HG03565 (cell line): ENCODE data around the gene C1QTNF12.

ENCODE experiments used
- ATAC-seq: cut with Tn5 transposase; IDR thresholded peaks from one replicate; pipeline ENCODE4 v1.9.1; 2021; ENCODE audit warnings: mild to moderate bottlenecking, moderate library complexity; ENCODE audit not compliant: unreplicated experiment

The C1QTNF12 gene

DNA sequence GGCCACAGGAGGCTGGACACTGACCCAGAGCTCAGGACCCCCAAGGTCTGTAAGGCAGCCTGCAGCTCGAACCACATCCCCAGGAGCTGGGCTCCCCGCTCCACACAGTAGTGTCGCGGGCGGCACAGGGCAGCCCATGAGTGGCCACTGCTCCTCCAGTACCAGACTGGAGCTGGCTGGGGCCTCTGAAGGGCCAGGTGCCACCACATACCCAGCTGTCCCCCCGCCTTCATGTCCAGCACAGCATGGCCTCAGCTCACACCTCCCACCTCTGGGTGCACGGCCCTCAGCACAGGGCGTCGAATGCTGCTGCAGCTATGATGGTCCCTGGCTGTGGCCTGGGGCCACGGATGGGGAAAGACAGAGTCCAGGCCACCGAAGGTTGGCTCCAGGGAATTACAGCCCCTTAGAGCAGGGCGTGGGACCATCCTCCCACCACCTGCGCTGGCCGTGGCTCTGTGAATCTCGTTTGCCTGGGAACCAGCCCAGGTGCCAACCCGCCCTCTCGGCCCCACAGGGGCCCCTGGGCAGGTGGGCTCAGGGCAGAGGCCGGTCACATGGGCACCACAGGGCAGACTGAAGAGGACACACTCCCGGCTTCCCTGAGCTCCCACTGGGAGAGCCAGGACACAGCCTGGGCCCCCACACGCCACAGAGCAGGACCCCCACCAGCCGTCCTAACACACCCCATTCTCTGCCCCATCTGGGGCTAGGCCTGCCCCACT is 30.5 kb downstream of the C1QTNF12 start:
- ATAC-seq = no peak

DNA sequence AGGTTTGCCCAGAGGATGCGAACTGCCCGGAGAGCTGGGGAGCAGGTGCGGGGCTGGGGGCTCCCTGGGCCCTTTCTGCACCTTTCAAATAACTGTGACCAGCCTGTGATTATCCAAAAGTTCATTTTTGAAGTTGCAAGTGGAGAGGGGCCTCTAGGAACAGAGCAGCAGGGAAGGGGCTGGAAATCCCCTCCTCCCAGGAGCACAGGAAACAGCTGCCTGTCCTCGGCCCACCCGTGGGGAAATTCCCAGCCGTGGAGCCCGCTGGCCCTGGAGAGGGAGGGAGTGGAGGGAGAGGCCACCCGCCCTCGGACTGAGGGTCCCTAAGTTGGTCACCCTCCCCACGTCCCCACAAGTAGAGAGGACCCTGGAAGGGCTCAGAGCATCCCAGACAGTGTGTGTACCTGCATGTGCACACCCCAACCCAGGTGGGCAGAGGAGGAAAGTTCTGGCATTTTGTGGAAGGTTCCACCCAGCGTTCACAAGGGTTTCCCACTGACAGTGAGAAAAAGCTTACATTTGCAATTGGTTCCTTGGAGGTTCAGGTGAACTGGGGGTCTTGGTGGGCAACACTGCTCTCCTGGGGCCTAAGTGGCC is 31.3 kb downstream of the C1QTNF12 start:
- ATAC-seq = no peak

DNA sequence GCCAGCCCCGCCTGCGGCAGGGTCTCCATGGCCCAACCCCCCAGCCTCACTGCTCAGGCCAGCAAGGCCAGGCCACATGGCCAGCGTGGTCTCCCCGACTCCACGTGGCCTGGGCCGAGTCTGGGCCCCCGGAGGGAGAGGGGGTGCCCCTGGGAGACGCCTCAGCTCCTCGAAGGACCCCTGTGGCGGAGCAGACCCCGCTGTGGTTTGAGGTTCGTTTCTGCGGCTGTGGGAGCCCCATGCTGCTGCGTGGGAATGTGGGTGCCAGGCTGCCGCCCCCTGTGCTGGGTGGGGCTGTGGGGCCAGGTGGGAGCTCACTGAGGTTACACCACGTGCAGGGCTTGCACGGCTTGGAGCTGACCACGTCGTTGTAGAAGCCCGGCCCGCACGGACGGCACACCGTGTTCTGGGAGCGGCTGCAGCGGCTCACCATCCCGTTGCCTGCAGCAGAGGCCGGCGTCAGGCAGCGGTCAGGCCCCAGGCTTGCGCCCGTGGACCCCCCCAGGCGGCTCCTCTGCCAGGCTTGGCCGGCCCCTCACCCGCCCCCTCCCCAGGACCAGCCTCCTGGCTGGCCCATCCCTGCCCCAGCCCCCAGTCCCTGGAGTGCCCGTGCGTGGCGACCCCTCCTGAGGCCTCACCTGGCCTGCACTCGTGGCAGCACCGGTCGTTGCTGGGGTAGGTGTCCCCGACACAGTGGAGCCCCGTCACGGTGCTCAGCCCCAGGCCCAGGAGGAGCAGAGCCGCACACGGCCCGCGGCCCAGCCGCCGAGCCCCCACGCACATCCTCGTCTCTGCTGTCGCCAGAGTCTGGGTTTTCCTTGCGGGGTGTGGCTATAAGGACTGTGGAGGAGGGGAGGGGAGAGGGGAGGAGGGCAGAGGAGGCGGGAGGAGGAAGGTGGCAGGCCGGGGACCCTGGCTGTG is 32.9 kb downstream of the C1QTNF12 start, which contains the start of gene TNFRSF4:
TSS of gene TNFRSF4 (minus strand) at position 809 of the 921 bp plus-strand sequence. CDS start at position 783, 26 bp downstream.
- ATAC-seq = no peak

DNA sequence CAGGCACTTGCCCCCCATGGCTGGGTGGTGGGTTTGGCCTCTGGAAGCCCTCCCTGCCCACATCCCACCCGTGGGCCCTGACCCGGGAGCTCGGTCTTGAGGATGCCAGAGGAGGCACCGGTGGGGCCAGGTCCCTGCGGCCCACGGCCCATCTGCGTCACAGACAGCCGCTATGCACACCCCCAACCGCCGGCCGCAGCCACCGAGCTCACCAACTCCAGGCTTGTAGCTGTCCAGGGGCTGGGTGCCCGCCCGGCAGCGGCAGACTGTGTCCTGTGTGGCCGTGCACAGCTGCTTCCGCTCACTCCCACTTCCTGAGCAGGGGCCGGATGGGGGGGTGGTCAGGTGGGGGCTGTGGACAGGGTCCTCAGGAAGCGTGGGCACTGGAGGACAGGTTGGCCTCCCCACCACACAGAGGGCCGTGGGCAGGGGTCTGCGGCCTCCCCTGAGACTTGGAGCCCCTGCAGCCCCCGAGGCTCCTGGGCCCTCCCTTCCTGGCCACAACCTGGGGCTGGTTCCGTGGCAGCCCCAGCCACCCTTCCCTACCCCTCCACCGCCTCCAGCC is 33.7 kb downstream of the C1QTNF12 start:
- ATAC-seq = no peak

DNA sequence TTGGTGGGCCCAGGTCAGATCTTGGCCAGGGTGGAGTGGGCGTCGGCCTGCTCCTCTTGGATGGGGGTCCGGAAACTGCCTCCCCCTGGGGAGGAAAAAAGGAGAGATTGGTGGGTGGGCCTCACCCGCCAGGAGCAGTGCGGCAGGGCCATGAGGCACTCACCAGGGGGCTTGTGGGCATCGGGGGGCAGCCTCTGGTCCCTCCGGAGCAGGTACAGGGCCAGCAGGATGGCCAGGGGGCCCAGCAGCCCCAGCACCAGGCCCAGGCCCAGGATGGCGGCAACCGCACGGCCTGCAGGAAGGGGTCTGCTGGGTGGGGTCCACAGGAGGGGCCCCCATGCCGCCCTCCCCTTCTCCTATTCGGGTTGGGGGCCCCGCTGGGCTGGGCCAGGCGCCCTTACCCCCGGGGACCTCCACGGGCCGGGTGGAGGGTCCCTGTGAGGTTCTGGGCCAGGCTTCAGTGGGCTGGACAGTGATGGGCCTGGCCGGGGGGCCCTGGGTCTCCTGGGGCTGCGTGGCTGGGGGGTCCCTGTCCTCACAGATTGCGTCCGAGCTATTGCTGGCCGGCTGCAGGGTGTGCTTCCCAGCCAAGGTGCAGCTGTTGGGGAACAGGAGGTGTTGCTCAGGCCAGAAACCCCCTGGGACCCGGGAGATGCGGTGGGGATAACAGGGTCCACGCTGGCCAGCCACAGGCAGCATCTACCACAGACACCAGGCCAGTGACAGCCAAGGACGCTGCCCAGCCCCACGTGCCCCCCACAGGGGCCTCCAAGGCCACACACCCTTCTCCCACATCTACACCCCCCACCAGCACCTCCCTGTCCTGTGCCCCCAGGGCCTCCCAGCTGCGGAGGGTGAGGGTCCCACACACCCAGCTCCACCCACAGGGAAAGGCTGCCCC is 34.7 kb downstream of the C1QTNF12 start:
- ATAC-seq = no peak

DNA sequence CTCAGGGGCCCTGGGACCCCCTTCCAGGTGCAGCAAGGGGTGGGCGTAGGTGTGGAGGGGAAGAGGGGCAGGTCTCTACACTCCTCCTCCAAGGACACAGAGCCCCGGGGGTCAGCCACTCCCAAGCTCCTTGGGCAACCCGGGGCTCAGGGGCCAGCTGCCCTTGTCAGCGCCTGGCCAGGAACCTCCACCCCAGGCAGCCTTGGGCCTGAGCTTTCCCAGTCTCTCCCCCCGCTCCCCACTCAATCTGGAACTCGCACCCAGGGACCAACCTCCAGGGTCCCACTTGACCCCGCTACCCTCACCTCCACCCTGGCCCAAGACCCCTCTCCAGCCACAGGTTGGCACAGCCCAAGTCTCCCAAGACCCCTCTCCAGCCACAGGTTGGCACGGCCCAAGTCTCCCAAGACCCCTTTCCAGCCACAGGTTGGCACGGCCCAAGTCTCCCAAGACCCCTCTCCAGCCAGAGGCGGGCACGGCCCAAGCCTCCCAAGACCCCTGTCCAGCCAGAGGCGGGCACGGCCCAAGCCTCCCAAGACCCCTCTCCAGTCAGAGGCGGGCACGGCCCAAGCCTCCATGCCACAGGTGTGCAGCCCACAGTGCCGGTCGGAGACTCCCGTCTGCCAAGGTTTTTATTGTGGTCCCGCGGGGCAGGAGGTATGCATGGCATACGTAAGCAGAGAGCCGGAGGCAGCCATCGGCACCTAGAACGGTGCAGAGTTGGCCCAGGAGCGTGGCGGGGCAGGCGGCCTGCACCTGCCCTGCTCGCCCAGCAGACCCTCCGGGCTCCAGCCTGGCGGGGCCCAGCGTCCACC is 35.6 kb downstream of the C1QTNF12 start:
- no peak for ATAC-seq

DNA sequence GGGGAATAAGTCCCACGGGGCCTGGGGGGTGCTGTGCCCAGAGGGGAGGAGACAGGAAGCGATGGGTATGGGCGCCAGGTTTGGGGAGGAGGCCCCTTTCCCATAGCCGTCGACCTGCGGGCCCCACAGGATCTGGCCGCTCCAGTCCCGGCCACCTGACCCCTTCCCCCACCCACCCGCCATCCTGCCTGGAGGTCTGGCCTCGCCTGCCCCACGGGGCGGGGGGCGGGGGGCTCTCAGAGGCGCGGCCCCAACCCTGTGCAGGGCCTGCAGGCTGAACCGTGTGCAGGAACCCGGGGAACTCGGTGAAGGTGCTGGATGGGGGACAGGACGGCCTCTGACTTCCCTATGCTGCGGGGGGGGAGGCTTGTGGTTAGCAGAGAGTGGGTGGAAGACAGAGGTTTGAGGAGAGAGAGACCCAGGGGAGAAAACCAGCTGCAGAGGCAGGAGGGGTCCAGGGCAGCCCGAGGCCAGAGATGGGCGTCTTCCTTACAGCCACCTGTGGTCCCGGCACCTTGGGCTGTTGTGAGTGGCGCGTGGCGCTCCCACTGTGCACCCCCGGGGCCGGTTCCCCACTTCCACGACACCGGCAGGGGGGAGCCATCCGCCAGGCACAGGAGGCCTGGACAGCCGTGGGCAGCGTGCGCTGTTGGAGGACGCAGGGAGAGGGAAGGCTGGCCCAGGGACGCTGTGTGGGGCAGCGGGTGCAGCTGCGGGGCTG is 37.6 kb downstream of the C1QTNF12 start:
- no peak for ATAC-seq

DNA sequence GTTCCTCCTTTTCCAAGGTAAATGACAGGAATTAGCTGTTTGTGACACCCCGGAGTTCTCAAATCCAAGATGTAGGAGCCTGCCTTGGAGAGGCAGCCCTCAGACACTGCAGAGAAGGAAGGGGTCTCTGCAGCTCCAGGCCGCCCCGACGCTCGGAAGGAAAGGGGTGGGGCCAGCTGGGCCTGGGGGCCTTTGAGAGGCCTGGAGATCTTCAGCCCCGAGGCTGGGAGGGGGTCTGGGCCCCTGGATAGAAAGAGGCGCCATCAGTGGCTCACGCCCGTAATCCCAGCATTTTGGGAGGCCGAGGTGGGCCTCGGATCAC is 39.0 kb downstream of the C1QTNF12 start:
- ATAC-seq = no peak

DNA sequence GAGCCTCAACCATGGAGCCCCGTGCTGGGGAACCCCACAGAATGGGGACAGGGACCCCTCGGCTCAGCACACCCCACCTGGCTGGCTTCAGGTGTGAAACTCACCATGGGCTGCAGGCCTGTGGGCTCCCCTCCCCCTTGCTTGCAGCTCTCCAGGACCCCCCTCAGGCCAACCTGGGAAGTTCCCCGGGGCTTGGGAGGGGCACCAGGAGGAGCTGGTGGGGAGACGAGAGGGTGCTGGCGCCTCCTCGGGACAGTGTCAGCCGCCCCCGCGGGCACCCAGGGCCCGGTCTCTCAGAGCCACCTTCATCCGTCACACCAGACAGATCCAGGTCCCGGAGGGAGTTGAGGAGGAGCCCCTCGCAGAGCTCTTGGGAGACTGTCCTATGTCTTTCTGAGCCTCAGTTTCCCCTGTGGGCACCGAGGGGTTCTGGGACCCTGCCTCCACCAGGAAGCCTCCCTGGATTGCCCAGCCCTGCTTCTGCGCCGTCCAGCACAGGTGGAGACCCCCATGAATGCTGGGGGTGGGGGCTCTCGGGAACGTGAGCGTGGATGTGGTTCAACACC is 39.5 kb downstream of the C1QTNF12 start:
- no peak for ATAC-seq

DNA sequence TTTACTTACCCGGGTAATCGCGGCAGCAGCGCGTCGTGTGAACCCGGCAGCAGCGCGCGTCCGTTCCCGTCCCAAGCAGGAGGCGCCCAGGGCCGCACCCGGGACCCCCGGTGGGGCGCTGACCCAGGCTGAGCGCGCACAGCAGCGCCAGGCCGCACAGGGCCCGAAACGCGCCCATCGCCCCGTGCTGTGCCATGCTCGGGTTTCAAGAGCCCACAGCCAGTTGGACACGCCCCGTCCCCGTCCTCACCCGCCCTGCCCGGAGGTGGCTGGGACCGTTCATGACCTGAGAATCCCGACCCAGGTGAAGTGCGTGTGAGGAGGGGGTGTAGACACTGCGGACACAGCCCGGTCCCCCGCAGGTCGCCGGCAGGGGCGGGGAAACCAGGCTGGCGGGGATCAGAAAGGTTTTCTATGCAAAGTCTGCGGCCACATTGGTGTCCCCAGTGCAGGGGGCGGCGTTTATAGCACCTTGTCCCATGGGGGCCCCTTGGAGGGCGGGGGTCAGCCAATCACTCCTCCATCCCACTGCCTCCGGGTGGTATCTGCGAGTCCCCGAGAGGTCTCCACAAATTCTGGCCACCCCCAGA is 40.1 kb downstream of the C1QTNF12 start, which contains the start of gene TNFRSF18:
TSS of gene TNFRSF18 (minus strand) at position 217 of the 590 bp plus-strand sequence. CDS start at position 196, 21 bp downstream.
- ATAC-seq = no peak

DNA sequence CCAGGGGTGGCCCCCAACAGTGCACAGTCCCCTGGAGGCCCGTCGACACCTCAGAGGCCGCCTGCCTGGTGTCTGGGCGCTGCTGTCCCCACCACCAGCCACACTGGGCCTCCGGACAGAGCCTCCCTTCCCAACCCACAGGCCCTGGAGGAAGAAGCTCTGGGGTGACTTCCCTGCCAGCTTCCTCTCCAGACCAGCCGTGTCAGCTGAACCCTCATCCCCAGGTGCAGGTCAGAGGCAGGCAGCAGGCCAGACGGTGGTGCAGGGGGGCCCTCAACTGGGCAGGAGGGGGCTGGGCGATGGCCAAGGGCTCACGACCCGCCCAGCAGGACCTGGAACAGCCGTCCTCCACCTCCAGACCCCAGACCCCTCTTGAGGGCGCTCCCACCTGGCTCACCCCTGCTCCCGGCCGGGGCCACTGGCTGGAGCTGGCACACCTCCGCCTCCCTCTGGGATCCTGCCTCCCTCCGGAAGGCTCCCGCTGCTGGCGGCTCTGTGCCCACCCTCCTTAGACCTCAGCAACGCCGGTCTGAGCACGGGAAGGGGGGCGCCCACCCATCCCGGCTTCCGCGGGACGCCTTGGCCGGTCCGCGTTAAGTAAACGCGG is 40.6 kb downstream of the C1QTNF12 start:
- ATAC-seq = no peak

DNA sequence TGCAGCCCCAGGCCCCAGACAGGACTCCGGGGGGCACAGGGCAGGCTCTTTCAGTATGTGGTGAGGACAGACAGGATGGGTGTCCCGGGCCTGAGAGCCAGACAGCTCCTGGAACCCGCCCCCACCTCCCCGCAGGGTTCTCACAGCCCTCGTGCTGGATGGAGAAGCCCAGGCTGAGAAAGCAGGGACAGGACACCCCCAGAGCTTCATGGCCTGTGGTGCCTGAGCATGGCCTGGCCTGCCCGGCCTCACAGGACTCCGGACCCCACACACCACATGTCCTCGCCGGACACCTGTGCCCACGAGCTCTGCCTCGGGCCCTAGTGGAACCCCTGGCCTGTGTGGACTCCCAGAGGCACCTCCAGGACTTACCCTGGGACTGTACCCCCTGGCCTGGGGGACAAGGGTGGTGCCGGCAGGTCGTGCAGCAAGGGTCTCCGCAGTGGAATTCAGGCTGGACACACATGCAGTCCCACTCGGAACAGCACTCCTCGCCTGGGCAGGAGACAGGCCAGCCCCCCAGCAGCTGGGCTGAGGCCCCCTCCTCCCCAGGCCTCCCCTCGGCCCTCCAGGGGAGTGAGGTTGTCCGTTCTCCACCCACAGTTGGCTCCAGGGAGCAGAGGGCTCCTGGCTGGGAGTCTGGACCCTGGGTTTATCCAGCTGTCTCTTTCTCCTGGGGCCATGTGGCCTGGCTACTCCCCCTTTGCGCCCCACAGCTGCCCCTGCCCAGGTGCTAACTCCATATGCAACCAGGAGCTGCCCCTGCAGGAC is 41.3 kb downstream of the C1QTNF12 start:
- ATAC-seq = no peak

DNA sequence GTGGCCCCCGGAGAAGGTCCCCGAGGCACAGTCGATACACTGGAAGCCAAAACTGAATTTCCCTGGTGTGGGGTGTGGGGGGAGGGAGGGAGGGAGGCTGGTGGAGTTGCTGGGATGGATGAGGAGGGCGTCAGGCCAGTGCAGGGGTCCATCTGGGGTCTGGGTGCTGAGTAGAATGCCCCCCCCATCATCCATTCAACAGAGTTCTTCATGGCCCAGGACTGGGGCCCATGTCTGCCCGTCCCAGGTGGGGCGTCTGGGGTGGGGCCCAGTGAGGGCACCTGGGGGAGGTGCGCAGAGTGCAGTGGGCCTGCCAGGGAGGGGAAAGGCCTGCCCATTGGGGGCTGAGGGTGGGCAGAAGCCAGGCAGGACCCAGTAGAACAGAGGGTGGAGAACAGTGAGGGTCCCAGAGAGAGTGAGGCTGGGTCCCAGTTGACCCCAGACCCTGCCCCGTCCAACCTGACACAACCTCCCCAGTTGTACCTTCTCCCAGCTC is 42.0 kb downstream of the C1QTNF12 start:
- no peak for ATAC-seq

DNA sequence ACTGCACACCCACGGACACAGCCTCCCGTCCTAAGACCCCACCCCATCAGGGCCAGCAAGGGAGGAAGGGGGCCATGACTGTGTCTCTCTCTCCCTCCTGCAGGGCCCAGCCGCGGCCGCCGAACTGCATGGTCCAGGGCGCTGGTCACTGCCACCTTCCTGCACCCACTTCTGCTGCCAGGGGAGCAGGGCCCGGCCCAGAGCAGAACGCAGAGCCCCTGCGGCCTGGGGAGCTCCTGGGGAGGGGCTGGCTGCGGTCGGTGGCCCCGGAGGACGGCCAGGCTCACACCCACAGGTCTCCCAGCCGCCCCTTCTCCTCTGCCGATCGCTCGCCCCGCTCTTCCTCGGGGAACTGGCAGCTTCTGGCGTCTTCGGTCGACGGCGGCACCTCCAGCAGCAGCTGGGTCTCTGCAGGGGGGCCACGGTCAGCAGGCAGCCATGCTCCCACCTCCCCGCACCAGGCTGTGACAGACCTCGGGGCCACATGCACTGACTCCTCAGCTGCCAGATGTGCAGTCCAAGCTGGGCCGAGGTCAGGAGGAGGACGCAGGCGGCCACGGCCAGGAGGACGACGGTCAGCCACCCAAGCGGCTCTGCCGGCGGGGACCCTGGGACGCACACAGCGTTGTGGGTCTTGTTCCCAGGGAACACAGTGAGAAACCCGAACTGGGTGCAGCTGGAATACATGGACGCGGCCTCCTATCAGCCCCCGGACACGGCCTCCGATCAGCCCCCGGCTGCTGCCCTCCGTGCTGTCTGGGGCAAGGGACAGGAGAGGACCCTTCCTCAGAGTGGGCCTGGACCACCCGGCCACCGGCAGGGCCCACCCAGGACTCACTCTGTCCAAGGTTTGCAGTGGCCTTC is 42.7 kb downstream of the C1QTNF12 start:
- ATAC-seq = no peak

DNA sequence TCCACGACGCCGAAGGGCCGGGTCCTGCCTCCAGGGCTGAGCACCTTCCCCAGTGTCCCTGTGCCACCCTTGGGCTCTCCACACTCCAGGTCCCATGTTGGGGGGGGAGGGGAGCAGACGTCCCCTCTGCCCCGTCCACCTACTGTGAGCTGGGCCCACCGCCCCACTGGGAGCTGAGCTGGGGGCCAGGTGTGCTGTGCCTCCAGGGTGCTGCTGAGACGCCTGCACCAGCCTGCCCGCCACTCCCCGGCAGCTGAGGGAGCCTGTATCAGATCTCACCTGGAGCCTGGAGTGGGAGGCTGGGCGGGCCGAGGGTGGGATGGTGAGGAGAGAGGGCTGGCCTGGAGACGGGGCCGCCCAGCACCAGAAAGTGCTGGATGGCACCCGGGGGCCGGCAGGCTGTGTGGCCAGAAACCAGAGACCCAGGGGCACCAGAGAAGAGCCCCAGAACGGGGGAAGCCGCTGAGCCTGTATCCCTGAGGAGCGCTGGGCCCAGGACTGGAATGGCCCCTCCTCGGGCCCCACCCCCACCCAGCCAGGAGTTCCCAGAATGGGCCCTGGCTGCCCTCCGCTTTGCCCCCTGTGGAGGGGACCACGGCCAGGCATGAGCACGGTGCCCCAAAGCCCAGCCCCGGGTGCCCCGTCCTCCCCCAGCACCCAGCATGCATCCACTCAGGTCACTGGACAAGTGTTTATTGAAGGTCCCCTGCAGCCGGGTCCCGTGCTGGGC is 43.5 kb downstream of the C1QTNF12 start:
- no peak for ATAC-seq
